ENCODE data around the gene SPACA6.

The SPACA6 gene

GRCh38 chr19:51689751-51690453, 3.2 kb upstream of the SPACA6 start:
- peak; percentile 97 for DNase-seq

GRCh38 chr19:51690454-51691073, 2.6 kb upstream of the SPACA6 start:
- peak; percentile 94 for DNase-seq

- no peak for DNase-seq
These were observed 2.0 kb upstream of the SPACA6 start for GRCh38 chr19:51691074-51691583.

- no peak for DNase-seq
These were observed 1.3 kb upstream of the SPACA6 start for GRCh38 chr19:51691584-51692428.

GRCh38 chr19:51692468-51692867, 662 bp upstream of the SPACA6 start:
- DNase-seq, result no peak

GRCh38 chr19:51693819-51694218, 689 bp downstream of the SPACA6 start:
- DNase-seq, result no peak

GRCh38 chr19:51694318-51695085, 1.4 kb downstream of the SPACA6 start:
- DNase-seq, result no peak

GRCh38 chr19:51695088-51695487, 2.0 kb downstream of the SPACA6 start:
- DNase-seq, result no peak

GRCh38 chr19:51695702-51696315, 2.7 kb downstream of the SPACA6 start:
- DNase-seq, result no peak

GRCh38 chr19:51696606-51697005, 3.5 kb downstream of the SPACA6 start:
- DNase-seq, result no peak

GRCh38 chr19:51697169-51697776, 4.1 kb downstream of the SPACA6 start:
- DNase-seq, result no peak

- DNase-seq, result no peak
These were observed 5.2 kb downstream of the SPACA6 start for GRCh38 chr19:51698296-51698695.

GRCh38 chr19:51699170-51699569, 6.0 kb downstream of the SPACA6 start:
- no peak for DNase-seq

- DNase-seq, result no peak
These were observed 8.5 kb downstream of the SPACA6 start for GRCh38 chr19:51701468-51702100.

GRCh38 chr19:51702103-51702824, 9.1 kb downstream of the SPACA6 start:
- DNase-seq, result peak; percentile 93

GRCh38 chr19:51702825-51703574, 9.9 kb downstream of the SPACA6 start:
- peak; percentile 68 for DNase-seq

GRCh38 chr19:51703575-51704515, 10.7 kb downstream of the SPACA6 start:
- peak; percentile 97 for DNase-seq

- no peak for DNase-seq
These were observed 11.5 kb downstream of the SPACA6 start for GRCh38 chr19:51704626-51705025.

- DNase-seq, result no peak
These were observed 13.2 kb downstream of the SPACA6 start for GRCh38 chr19:51706296-51706695.
